Thymus (tissue), 11 donors: ENCODE results near the gene CHN2. TPM values are rescaled to one million over a fixed set of nuclear protein-coding genes. Genes with fewer than 3 reads are reported as not detected.

ENCODE experiments used
- DNase-seq, 9 donors: peaks; one replicate each; pipeline ENCODE4 v3.0.0-alpha.2; 2013; ENCODE audit warnings: low spot score in 9 of 9, low read depth in 6 of 9, missing footprints in 1 of 9
- H3K27ac ChIP-seq, 2 donors: one replicate each; pipeline ENCODE4 v1.5.1; 2013; ENCODE audit warnings: control low read depth in 1 of 2, low read depth in 1 of 2, low read length in 1 of 2, mild to moderate bottlenecking in 1 of 2, moderate library complexity in 1 of 2
- H3K27me3 ChIP-seq, 2 donors: one replicate each; pipeline ENCODE4 v1.5.1; 2013; ENCODE audit warnings: low read length in 1 of 2; ENCODE audit not compliant: control insufficient read depth in 2 of 2, insufficient read depth in 1 of 2
- H3K36me3 ChIP-seq, 2 donors: one replicate each; pipeline ENCODE4 v1.5.1; 2013; ENCODE audit warnings: low read length in 1 of 2, mild to moderate bottlenecking in 1 of 2, moderate library complexity in 1 of 2; ENCODE audit not compliant: control insufficient read depth in 2 of 2, insufficient read depth in 2 of 2
- H3K4me1 ChIP-seq, 2 donors: one replicate each; pipeline ENCODE4 v1.5.1; 2013; ENCODE audit warnings: low read length in 2 of 2; ENCODE audit not compliant: control insufficient read depth in 2 of 2, insufficient read depth in 2 of 2
- H3K4me3 ChIP-seq, 2 donors: one replicate each; pipeline ENCODE4 v1.5.1; 2013; ENCODE audit warnings: low read length in 2 of 2, control low read depth in 1 of 2, mild to moderate bottlenecking in 1 of 2
- H3K9me3 ChIP-seq, 2 donors: one replicate each; pipeline ENCODE4 v1.5.1; 2013; ENCODE audit warnings: low read length in 1 of 2, mild to moderate bottlenecking in 1 of 2; ENCODE audit not compliant: control insufficient read depth in 2 of 2, insufficient read depth in 1 of 2
- WGBS: extraction: QIAGEN DNeasy Blood & Tissue Kit; methylation state at CpG from one replicate; pipeline ENCODE4 v1.1.7; 2013; 5-methylcytosine and 5-hydroxymethylcytosine counted together
- polyA plus RNA-seq: library from polyadenylated mRNA; stranded (reverse); fragments of 200-250 nt; gene quantifications from one replicate; pipeline ENCODE4 v1.2.3, GENCODE V29; 2013
- total RNA-seq: library from RNA; stranded (reverse); fragments of 120-200 nt; gene quantifications from one replicate; pipeline ENCODE4 v1.2.4, GENCODE V29; 2013
- donor health status: healthy.

CHN2 gene
- total and polyA plus RNA-seq, 2 donors = 5.9 to 6.5 TPM

- no peak overlapping the region for H3K27ac ChIP-seq
- H3K9me3 ChIP-seq = no peaks in the 10 kb centered on the region
- no peak for DNase-seq
- no peak overlapping the region for H3K4me3 ChIP-seq
- no peaks in the 10 kb centered on the region for H3K27me3 ChIP-seq
- no peaks in the 10 kb centered on the region for H3K4me1 ChIP-seq
- H3K36me3 ChIP-seq = no peaks in the 10 kb centered on the region
- 93% methylated on average over 4 of the region's 4 CpGs for WGBS
Measured at GRCh38 chr7:29300026-29300480, 105.5 kb downstream of the CHN2 start.

DNA sequence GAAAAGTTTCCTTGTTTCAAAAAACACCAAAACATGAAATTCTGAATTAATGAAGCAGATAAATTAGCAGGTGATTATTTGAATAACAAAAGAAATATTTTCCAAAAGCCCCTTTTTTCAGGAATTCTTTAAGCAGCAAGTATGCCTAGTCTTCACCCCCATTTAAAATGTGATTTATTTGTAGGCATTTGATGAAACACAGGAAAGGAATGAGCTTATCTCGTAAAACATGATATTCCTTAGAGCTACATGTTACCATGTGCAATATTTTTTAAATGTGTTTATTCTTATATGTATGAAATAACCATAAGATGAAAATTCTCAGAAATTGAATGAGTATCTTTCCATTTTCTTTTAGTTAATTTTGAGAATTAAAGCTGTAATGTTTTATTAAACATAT, 106.1 kb downstream of the CHN2 start:
- no peaks in the 10 kb centered on the region for H3K9me3 ChIP-seq
- no peaks in the 10 kb centered on the region for H3K4me1 ChIP-seq
- H3K27me3 ChIP-seq = no peaks in the 10 kb centered on the region
- WGBS = 99% methylated on average over 1 of the region's 1 CpG
- no peak overlapping the region for H3K27ac ChIP-seq
- H3K4me3 ChIP-seq = no peak overlapping the region
- no peaks in the 10 kb centered on the region for H3K36me3 ChIP-seq
- no peak for DNase-seq

- H3K4me1 ChIP-seq = no peaks in the 10 kb centered on the region
- H3K9me3 ChIP-seq = no peaks in the 10 kb centered on the region
- H3K27ac ChIP-seq = no peak overlapping the region
- no peak for DNase-seq
- 96% methylated on average over 12 of the region's 12 CpGs for WGBS
- H3K27me3 ChIP-seq = no peaks in the 10 kb centered on the region
- no peak overlapping the region for H3K4me3 ChIP-seq
- H3K36me3 ChIP-seq = no peaks in the 10 kb centered on the region
Measured at GRCh38 chr7:29302666-29303395, 108.3 kb downstream of the CHN2 start.

DNA sequence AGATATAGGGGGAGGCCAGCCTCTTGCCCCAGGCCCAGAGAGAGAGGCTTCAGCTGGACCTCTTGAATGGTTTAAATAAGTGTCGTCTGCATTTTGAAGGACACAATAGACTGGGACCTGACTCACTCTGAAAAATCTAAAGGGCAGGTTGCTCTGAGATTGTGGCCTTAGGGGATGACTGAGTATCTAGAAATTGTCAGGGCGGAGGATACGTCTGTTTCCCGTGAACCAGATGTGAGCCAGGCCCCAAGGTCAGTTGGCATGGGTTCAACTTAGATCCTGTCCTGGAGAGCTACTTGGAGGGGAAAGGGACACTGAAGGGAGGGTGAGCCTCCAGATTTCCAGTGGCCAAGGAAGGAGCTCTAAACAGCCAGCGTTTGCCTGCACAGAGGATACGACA, 110.2 kb downstream of the CHN2 start:
- H3K4me3 ChIP-seq = no peak overlapping the region
- peaks cover 0 to 3% of the 10 kb centered on the region in 2 donors for H3K9me3 ChIP-seq
- WGBS = 98% methylated on average over 6 of the region's 6 CpGs
- no peaks in the 10 kb centered on the region for H3K4me1 ChIP-seq
- H3K27me3 ChIP-seq = no peaks in the 10 kb centered on the region
- H3K27ac ChIP-seq = no peak overlapping the region
- DNase-seq = no peak
- no peaks in the 10 kb centered on the region for H3K36me3 ChIP-seq

DNA sequence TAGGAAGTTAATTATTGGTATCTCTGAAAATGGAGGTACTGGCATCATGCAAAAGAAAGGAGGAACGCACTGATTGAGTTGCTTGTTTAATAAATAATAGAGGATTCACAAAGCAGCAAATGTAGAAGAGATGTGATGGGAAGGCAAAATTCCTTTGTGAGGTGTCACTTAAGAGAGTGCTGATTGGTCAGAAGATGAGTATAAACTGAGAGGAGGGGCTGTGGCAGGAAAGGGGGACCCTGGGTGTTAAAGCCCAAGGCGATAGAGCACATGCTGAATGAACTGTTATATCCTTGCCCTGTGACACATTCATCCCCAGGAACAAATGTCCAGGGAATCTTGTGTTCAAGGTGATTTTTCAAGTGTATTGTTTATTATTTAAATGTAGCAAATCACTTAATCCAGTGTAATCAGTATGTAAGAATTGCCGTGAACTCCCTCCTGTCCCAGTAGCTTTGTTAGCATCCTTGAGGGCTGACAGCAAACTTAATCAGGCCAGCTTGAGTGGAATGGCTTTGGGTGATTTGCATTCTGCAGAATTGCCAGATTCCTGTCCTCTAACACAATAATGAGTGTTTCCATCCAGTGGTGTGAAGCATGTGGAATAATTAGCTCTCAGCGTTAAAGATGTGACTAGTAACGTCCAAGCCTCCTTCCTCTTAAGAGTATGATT, 111.9 kb downstream of the CHN2 start:
- Histone ChIP-seq H3K4me3 (no peak overlapping the region), H3K36me3 (no peaks in the 10 kb centered on the region), H3K27ac (no peak overlapping the region), H3K9me3 (peaks cover 0 to 4% of the 10 kb centered on the region in 2 donors), H3K4me1 (no peaks in the 10 kb centered on the region), H3K27me3 (no peaks in the 10 kb centered on the region)
- DNase-seq = no peak
- 96% methylated on average over 5 of the region's 5 CpGs for WGBS

DNA sequence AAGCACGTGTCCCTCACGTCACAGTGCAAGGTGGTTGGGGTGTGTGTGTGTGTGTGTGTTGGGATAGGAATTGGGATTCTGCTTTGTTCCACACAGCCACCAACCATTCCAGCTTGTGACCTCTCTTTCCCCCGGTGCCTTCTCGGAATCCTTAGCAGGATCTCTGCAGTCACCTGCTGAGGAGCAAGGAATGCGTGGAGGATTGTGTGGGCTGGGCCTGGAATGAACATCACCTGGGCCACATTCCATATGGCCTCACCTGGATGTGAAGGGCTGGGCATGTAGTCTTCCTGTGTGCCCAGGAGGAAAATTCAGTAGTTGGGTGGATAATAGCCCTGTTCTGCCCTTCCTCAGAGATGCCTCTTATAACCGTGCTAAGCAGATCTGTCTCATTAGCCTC, 113.8 kb downstream of the CHN2 start:
- no peak overlapping the region for H3K27ac ChIP-seq
- H3K4me3 ChIP-seq = no peak overlapping the region
- no peaks in the 10 kb centered on the region for H3K36me3 ChIP-seq
- DNase-seq = no peak
- no peaks in the 10 kb centered on the region for H3K4me1 ChIP-seq
- 98% methylated on average over 6 of the region's 6 CpGs for WGBS
- H3K9me3 ChIP-seq = peaks cover 0 to 4% of the 10 kb centered on the region in 2 donors
- H3K27me3 ChIP-seq = no peaks in the 10 kb centered on the region

GRCh38 chr7:29309041-29309854, 114.7 kb downstream of the CHN2 start:
- Histone ChIP-seq H3K36me3 (no peaks in the 10 kb centered on the region), H3K27me3 (no peaks in the 10 kb centered on the region), H3K27ac (no peak overlapping the region), H3K4me3 (no peak overlapping the region), H3K9me3 (peaks cover 0 to 4% of the 10 kb centered on the region in 2 donors), H3K4me1 (no peaks in the 10 kb centered on the region)
- DNase-seq = no peak
- WGBS = 93% methylated on average over 9 of the region's 9 CpGs

GRCh38 chr7:29310625-29311024, 116.0 kb downstream of the CHN2 start:
- no peaks in the 10 kb centered on the region for H3K27me3 ChIP-seq
- H3K4me3 ChIP-seq = no peak overlapping the region
- H3K36me3 ChIP-seq = no peaks in the 10 kb centered on the region
- H3K27ac ChIP-seq = no peak overlapping the region
- no peaks in the 10 kb centered on the region for H3K4me1 ChIP-seq
- DNase-seq = no peak
- H3K9me3 ChIP-seq = peaks cover 0 to 4% of the 10 kb centered on the region in 2 donors

DNA sequence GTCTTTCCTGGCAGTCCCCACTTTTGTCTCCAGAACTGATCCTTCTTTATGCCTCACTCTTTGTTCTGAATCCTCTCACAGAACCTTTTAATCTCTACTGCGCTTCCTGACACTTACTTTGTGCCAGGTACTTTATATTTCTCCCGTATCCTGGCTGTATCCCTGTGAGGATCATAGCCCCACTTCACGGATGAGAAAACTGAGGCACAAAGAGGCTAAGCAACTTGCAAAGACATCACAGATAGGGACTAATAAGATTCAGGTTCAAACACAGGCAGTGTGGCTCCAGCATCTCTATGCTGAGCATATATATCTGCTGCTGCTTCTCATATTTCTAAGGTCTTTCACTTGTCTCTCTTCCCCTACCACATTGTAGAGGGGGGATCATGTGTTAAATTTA, 116.7 kb downstream of the CHN2 start:
- Histone ChIP-seq H3K27me3 (no peaks in the 10 kb centered on the region), H3K9me3 (peaks cover 0 to 4% of the 10 kb centered on the region in 2 donors), H3K4me3 (no peak overlapping the region), H3K4me1 (no peaks in the 10 kb centered on the region), H3K27ac (no peak overlapping the region), H3K36me3 (no peaks in the 10 kb centered on the region)
- 98% methylated on average over 3 of the region's 3 CpGs for WGBS
- no peak for DNase-seq
